Measurements from ENCODE around the gene CEP128.

Gene CEP128

DNA sequence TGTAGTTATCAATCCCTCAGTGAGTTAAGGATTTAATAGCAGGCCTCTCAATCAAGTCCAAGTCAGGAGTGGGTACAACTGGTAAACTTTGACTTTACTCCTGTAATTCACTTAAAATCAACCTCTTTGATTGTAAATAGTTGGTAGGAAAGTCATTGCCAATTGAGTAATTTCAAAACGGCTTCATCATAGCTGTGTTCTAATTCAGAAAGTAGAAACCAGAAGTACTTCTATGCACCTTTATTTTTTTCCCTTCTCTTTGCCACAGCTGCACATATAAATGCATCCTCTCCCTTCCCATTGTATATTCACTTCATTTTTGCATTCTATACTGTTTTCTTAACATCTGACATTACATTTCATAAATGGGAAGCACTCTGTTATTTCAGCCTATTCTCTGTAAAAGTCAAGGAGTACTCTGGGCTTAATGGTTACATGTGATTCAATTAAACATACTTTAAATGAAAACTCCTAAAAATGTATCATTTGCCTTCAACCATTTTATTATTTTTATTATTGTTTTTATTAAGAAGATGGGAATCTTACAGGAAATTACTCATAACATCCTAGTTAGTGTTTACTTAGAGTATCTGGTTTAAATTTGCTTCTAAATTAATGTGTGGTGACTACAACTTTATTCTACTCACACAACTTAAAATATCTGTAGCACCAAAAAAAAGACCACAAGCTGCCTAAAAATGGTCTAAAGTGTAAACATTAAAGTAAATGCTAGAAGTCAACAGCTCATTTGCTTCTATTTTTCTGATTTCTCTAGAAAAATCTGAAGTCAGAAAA, 171.2 kb downstream of the CEP128 start:
- no peak for TF ChIP-seq CTCF (conservative IDR thresholded peaks at IDR 0.05; ENCODE audit: low read depth, low read length)
- no peak for DNase-seq (ENCODE audit: low read depth)
- no peak overlapping the region for H3K4me3 ChIP-seq (ENCODE audit: low read length)

DNA sequence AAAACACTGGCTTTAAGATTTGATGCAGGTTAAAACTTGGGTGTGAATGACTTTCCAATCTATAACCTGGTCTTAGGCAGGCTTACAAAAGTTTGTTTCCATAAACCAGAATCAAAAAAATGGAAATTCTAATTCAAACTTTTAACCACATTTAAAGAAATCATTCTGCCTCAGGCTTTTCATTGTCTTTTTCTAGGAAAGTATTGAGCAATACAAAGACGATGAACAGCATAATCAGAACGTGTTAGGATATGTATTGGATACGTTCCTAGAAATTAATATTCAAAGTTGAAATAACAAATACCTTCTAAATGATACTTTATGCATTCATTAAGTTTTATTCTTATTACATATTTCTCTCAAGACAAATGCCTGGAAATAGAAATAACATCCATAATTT, 172.9 kb downstream of the CEP128 start:
- no peak for TF ChIP-seq CTCF (conservative IDR thresholded peaks at IDR 0.05; ENCODE audit: low read depth, low read length)
- no peak overlapping the region for H3K4me3 ChIP-seq (ENCODE audit: low read length)
- no peak for DNase-seq (ENCODE audit: low read depth)

DNA sequence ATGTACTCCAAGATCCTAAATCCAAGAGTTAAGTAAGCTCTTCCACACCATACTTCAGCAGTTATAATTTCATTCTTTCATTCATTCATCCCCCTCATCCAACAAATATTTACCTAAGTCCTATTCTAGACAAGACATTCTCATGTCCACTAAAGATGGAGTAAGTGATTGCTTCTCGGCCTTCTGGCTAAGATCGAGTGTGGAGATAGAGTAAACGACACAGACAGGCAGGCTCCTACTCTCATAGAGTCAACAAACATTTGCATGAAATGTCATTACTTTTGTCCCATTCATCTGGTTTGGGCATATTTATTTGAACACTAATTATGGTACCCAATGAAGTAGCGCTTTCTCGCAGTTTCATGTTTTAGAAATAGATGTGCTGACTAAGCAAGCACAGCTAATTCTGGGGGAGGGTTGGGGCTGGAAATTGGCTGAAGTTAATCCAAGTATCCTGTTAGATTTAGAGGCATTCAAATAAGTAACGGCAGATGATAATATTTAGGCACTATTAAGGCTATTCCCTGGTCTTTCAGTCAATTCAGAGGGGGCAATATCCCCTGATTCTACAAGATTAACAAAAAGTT, 176.5 kb downstream of the CEP128 start:
- DNase-seq (ENCODE audit: low read depth), result no peak
- H3K4me3 ChIP-seq (ENCODE audit: low read length), result no peak overlapping the region
- TF ChIP-seq CTCF (conservative IDR thresholded peaks at IDR 0.05; ENCODE audit: low read depth, low read length), result no peak

DNA sequence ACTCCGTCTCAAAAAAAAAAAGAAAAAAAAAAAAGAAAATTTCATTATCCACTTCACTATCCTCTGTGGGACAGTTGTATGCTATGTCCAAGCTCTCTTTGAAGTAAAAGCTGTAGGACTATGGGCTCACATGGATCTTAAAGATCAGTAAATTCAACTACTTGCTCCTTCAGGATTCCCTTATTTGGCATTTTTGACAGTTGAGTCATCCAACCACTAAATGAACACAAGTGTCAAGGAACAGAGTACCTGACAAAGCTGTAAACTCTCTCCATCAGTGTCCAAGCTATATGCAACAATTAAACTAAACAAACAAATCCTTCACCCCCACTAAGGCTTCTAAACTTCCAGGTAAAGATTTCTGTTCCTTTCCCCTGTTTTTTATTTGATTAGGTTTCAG, 177.0 kb downstream of the CEP128 start:
- TF ChIP-seq CTCF (conservative IDR thresholded peaks at IDR 0.05; ENCODE audit: low read depth, low read length), result no peak
- H3K4me3 ChIP-seq (ENCODE audit: low read length), result no peak overlapping the region
- DNase-seq (ENCODE audit: low read depth), result peak; percentile 4

- DNase-seq (ENCODE audit: low read depth), result no peak
- no peak overlapping the region for H3K4me3 ChIP-seq (ENCODE audit: low read length)
- no peak for TF ChIP-seq CTCF (conservative IDR thresholded peaks at IDR 0.05; ENCODE audit: low read depth, low read length)
Observed at GRCh38 chr14:80762641-80763228, 178.8 kb downstream of the CEP128 start.

GRCh38 chr14:80754696-80755095, 186.8 kb downstream of the CEP128 start:
- H3K4me3 ChIP-seq (ENCODE audit: low read length), result no peak overlapping the region
- TF ChIP-seq CTCF (conservative IDR thresholded peaks at IDR 0.05; ENCODE audit: low read depth, low read length), result no peak
- peak; percentile 4 for DNase-seq (ENCODE audit: low read depth)

Data from retinal pigment epithelial cell (primary cell).